A549 (cell line): ENCODE measurements around the gene CD46. TPM values are rescaled to one million over a fixed set of nuclear protein-coding genes. Genes with fewer than 3 reads are reported as not detected.

Experiments used
- ATAC-seq, 2 experiments: fragments of 200-7000 bp in 1 of 2; fragments of >200 bp in 1 of 2; cut with Nextera tagmentation in 1 of 2; cut with Tn5 transposase in 1 of 2; 3 replicates each; pipeline versions ENCODE4 v1.8.0 to v1.9.1; 2018 to 2020; ENCODE audit warnings: mild to moderate bottlenecking in 1 of 2, moderate library complexity in 1 of 2
- CTCF ChIA-PET: fragments of 300-600 bp; sonication (Branson Sonifier 250); formaldehyde crosslinking; extraction: SDS; loops from one replicate; lab custom pipeline; 2021; ENCODE audit warnings: antibody characterized with exemption, inconsistent platforms; lab: Yijun Ruan, JAX
- POLR2A ChIA-PET: fragments of 350-600 bp; formaldehyde crosslinking; extraction: SDS; loops from one replicate; lab custom pipeline; 2021; ENCODE audit warnings: antibody characterized with exemption, inconsistent platforms; lab: Yijun Ruan, JAX
- DNase-seq, 2 experiments: peaks; one replicate each; pipeline versions ENCODE4 v3.0.0 to v3.0.0-alpha.2; 2011 to 2016; ENCODE audit warnings: low read depth in 1 of 2, low spot score in 1 of 2
- FAIRE-seq: peaks from 2 replicates; lab custom pipeline; 2011; peaks lifted over from hg19 to GRCh38; lab: Jason Lieb, UNC
- H3K27ac ChIP-seq, 2 experiments: fragments of >200 bp; sonication (Bioruptor Twin); formaldehyde crosslinking; 3 replicates each; pipeline ENCODE4 v1.5.1; 2016 to 2017
- H3K4me1 ChIP-seq: fragments of >200 bp; sonication (Bioruptor Twin); formaldehyde crosslinking; 3 replicates; pipeline ENCODE4 v1.6.1; 2016
- H3K4me2 ChIP-seq: fragments of >200 bp; sonication (Bioruptor Twin); formaldehyde crosslinking; 3 replicates; pipeline ENCODE4 v1.6.1; 2016
- H3K4me3 ChIP-seq: fragments of >200 bp; sonication (Bioruptor Twin); formaldehyde crosslinking; 3 replicates; pipeline ENCODE4 v1.5.1; 2016
- H3K9me3 ChIP-seq: fragments of >200 bp; sonication (Bioruptor Twin); formaldehyde crosslinking; 3 replicates; pipeline ENCODE4 v1.6.1; 2016
- ATOH8 ChIP-seq: fragments of 250-450 bp; sonication (Bioruptor Pico); IDR thresholded peaks from 2 replicates; pipeline ENCODE4 v1.5.0; 2020; ENCODE audit warnings: low read depth, mild to moderate bottlenecking, moderate library complexity
- CBX2 ChIP-seq: fragments of 200-600 bp; sonication (generic); IDR thresholded peaks from 2 replicates; pipeline ENCODE4 v1.6.1; 2016; ENCODE audit warnings: low read depth, mild to moderate bottlenecking, borderline replicate concordance
- CEBPB ChIP-seq, 2 experiments: fragments of >200 bp in 1 of 2; sonication (Bioruptor Twin) in 1 of 2; formaldehyde crosslinking in 1 of 2; IDR thresholded peaks; 2 replicates each; pipeline ENCODE4 v1.6.1; 2012 to 2016
- CHD2 ChIP-seq: fragments of 150-350 bp; IDR thresholded peaks from 2 replicates; pipeline ENCODE4 v1.6.1; 2014; ENCODE audit warnings: low read length; ENCODE audit not compliant: partially characterized antibody
- CHD4 ChIP-seq: fragments of 200-600 bp; sonication (generic); IDR thresholded peaks from 2 replicates; pipeline ENCODE4 v1.6.1; 2016; ENCODE audit warnings: antibody characterized with exemption, mild to moderate bottlenecking, borderline replicate concordance
- ESRRA ChIP-seq: fragments of 150-350 bp; IDR thresholded peaks from 2 replicates; pipeline ENCODE4 v1.6.1; 2014; ENCODE audit warnings: mild to moderate bottlenecking, low read length, borderline replicate concordance
- FOSB ChIP-seq: fragments of 250-450 bp; sonication (Bioruptor Pico); IDR thresholded peaks from 2 replicates; pipeline ENCODE4 v1.5.0; 2020; ENCODE audit warnings: mild to moderate bottlenecking, moderate library complexity
- FOSL2 ChIP-seq, 2 experiments: fragments of 450-650 bp in 1 of 2; fragments of >200 bp in 1 of 2; sonication (Bioruptor Twin) in 1 of 2; formaldehyde crosslinking; IDR thresholded peaks; 2 replicates each; pipeline versions ENCODE4 v1.5.0 to v1.6.1; 2016 to 2020; ENCODE audit warnings: mild to moderate bottlenecking in 1 of 2, moderate library complexity in 1 of 2
- FOXS1 ChIP-seq: fragments of 250-450 bp; sonication (Bioruptor Pico); IDR thresholded peaks from 2 replicates; pipeline ENCODE4 v1.5.0; 2020; ENCODE audit warnings: mild to moderate bottlenecking, moderate library complexity
- GATA3 ChIP-seq: IDR thresholded peaks from 2 replicates; pipeline ENCODE4 v1.6.1; 2012; ENCODE audit warnings: borderline replicate concordance
- HOXB5 ChIP-seq: fragments of 250-450 bp; sonication (Bioruptor Pico); IDR thresholded peaks from 2 replicates; pipeline ENCODE4 v1.5.0; 2020; ENCODE audit warnings: mild to moderate bottlenecking, moderate library complexity
- KDM1A ChIP-seq: fragments of 200-600 bp; sonication (generic); IDR thresholded peaks from 2 replicates; pipeline ENCODE4 v1.6.1; 2016; ENCODE audit warnings: low read depth, mild to moderate bottlenecking
- MYC ChIP-seq: IDR thresholded peaks from 2 replicates; pipeline ENCODE4 v1.6.1; 2012; ENCODE audit warnings: mild to moderate bottlenecking, inconsistent platforms, low read length, improper control_type of control experiment, borderline replicate concordance
- NPAS2 ChIP-seq: fragments of 250-450 bp; sonication (Bioruptor Pico); IDR thresholded peaks from 2 replicates; pipeline ENCODE4 v1.8.0; 2022; ENCODE audit warnings: mild to moderate bottlenecking, moderate library complexity, borderline replicate concordance
- POLR2A ChIP-seq: IDR thresholded peaks from 2 replicates; pipeline ENCODE4 v1.6.1; 2012; ENCODE audit warnings: mild to moderate bottlenecking, low read length
- POLR2AphosphoS2 ChIP-seq: conservative IDR thresholded peaks from 2 replicates; pipeline ENCODE4 v1.6.1; 2012; ENCODE audit warnings: low read length, improper control_type of control experiment, inconsistent platforms
- RFX5 ChIP-seq: fragments of 450-650 bp; IDR thresholded peaks from 2 replicates; pipeline ENCODE4 v1.7.1; 2014; ENCODE audit warnings: antibody characterized with exemption, mild to moderate bottlenecking, moderate library complexity
- ZFP36 ChIP-seq: fragments of 450-650 bp; IDR thresholded peaks from 2 replicates; pipeline ENCODE4 v1.6.1; 2014; ENCODE audit warnings: borderline replicate concordance; ENCODE audit not compliant: partially characterized antibody
- ZSCAN20 ChIP-seq: fragments of 250-450 bp; sonication (Bioruptor Pico); IDR thresholded peaks from 2 replicates; pipeline ENCODE4 v1.8.0; 2022; ENCODE audit warnings: mild to moderate bottlenecking, moderate library complexity
- WGBS: methylation state at CpG from one replicate; pipeline ENCODE4 v1.1.6; 2017; ENCODE audit errors: missing lambda C conversion rate; 5-methylcytosine and 5-hydroxymethylcytosine counted together
- polyA plus RNA-seq, 4 experiments: library from polyadenylated mRNA; depleted of rRNA in 3 of 4; stranded (reverse); fragments of >200 nt; fragmentation: RNase III in 1 of 4; extraction: RNeasy Plus Mini Kit Qiagen cat#74134 plus additional on column Dnase treatment in 1 of 4; gene quantifications; 2 replicates in 3 of 4; 3 replicates in 1 of 4; pipeline ENCODE4 v1.2.3, GENCODE V29; 2011 to 2017
- TF ChIP-seq, protein P1 (sequence below): fragments of >200 bp; sonication (Bioruptor Twin); formaldehyde crosslinking; IDR thresholded peaks from 2 replicates; pipeline ENCODE4 v1.6.1; 2016
- TF ChIP-seq, protein P2 (sequence below): fragments of 450-650 bp; IDR thresholded peaks from 2 replicates; pipeline ENCODE4 v1.6.1; 2014; ENCODE audit warnings: antibody characterized with exemption

CD46 gene
- polyA plus RNA-seq, 2 of the 4 experiments (the other 2 are of a cell fraction), result 142 to 239 TPM

- H3K4me2 ChIP-seq, result no peak overlapping the region
- DNase-seq, result no peak
- 97% methylated on average over 7 of the region's 7 CpGs for WGBS
- no peaks in the 10 kb centered on the region for H3K9me3 ChIP-seq
- no peak for FAIRE-seq
- H3K4me3 ChIP-seq, result no peak overlapping the region
- ChIA-PET CTCF (interaction anchor here (1.4 to 16.6 kb wide), 4 partner anchors 11 to 146 kb away, joined by 5 to 260 read pairs (median 14); no protein-coding TSS in a partner anchor), POLR2A (no interaction called here)
- H3K27ac ChIP-seq, result no peak overlapping the region
- no peak for TF ChIP-seq ZSCAN20 (CRISPR knock-in tag)
- TF ChIP-seq CHD2, result no peak
- TF ChIP-seq FOSB (CRISPR knock-in tag), result no peak
- TF ChIP-seq CEBPB (IDR thresholded peaks at IDR 0.05), result no peak
- TF ChIP-seq ATOH8 (CRISPR knock-in tag), result no peak
- TF ChIP-seq, protein P1, sequence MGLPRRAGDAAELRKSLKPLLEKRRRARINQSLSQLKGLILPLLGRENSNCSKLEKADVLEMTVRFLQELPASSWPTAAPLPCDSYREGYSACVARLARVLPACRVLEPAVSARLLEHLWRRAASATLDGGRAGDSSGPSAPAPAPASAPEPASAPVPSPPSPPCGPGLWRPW, result no peak
- TF ChIP-seq ZFP36, result no peak
- no peak for TF ChIP-seq CHD4
- no peak for TF ChIP-seq POLR2AphosphoS2
- TF ChIP-seq NPAS2 (CRISPR knock-in tag), result no peak
- peaks cover 30% of the 10 kb centered on the region for H3K4me1 ChIP-seq
- no peak for ATAC-seq
Observed at GRCh38 chr1:207817166-207817565, 65.3 kb downstream of the CD46 start.

DNA sequence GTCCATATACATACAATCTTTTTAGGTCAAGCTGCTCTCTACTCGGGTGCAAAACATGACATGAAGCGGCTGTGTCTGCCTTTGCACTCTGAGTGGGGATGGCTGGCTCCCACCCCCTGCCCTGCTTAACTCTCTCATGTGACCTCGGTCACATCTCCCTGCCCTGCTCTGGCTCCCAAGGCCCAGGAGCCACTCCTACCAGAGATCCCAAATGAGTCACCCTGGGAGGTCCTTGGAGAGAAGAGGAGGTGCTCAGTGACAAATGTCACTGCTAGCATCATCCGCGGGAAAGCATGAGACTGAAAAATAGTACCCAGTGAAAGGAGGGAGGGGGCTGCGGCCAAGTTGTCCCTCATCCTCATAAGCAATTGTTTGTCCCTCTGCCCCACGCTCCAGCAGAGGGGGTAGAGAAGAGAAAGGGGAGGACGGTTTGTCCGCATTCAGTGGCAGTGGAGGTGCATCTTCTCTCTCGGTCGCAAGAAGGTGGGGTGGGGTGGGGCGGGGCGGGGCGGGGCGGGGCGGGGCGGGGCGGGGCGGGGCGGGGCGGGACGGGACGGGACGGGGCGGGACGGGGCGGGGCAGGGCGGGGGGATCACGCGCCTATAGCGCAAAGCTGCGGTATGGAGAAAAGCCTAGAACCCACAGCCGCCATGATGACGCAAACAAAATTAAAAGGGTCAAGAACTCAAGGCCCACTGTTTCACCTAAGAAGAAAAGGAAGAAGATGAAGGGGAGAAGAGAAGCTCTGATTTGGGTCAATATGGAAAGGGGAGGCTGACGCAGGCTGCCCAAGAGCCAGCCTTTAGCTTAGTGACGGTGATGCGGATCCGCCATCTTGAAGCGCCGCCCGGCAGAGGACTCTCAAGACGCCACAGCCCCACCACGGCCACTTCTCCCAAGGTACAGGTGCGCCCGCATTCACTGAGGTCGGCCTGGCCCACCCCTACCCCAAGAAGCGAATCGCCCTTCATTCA is 66.2 kb downstream of the CD46 start:
- POLR2A ChIA-PET, result interaction anchor here (1.3 kb wide), 1 partner anchor 80 kb away, joined by 4 read pairs; no protein-coding TSS in a partner anchor
- no peak for DNase-seq
- no peaks in the 10 kb centered on the region for H3K9me3 ChIP-seq
- CTCF ChIA-PET, result interaction anchor here (0.8 to 16.6 kb wide), 8 partner anchors 7 to 238 kb away, joined by 3 to 260 read pairs (median 6); no protein-coding TSS in a partner anchor
- TF ChIP-seq MYC (no peak), POLR2AphosphoS2 (no peak), KDM1A (no peak), HOXB5 (CRISPR knock-in tag) (no peak), FOXS1 (CRISPR knock-in tag) (no peak), GATA3 (no peak), POLR2A (no peak), ESRRA (no peak), CBX2 (no peak)
- TF ChIP-seq, protein P2, sequence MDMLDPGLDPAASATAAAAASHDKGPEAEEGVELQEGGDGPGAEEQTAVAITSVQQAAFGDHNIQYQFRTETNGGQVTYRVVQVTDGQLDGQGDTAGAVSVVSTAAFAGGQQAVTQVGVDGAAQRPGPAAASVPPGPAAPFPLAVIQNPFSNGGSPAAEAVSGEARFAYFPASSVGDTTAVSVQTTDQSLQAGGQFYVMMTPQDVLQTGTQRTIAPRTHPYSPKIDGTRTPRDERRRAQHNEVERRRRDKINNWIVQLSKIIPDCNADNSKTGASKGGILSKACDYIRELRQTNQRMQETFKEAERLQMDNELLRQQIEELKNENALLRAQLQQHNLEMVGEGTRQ, result no peak
- TF ChIP-seq, all 56 proteins: peak for 0
- peak overlapping the region; percentile 76 for H3K4me2 ChIP-seq
- FAIRE-seq (no peak), ATAC-seq (no peak)
- peak overlapping the region; percentile 46 to 73; a peak in 4 of 6 replicates for H3K27ac ChIP-seq
- WGBS, result 87% methylated on average over 30 of the region's 48 CpGs
- H3K4me1 ChIP-seq, result peaks cover 39% of the 10 kb centered on the region
- no peak overlapping the region for H3K4me3 ChIP-seq

DNA sequence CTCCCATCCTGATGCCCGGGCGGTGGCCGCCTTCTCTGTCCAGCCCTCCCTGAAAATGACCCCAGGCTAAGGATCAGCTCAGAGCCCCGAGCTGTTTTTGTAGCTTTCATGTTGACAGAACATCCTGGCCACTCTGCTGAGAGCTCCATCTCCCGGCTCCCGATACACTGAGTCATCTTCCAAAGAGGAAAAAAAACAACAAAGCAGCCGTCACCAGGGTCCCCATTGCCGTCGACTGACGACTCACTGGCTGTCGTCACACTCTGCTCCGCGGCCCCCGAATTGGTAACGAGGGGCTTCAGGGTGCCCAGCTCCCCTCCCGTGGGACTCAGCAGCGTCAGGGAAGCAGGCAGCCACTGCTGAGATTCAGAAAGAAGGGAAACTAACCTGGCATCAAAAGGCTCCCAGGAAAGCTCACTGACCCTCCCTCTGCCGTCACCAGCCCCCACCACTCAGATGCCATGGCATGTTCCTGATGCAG is 67.2 kb downstream of the CD46 start:
- Histone ChIP-seq H3K4me1 (peaks cover 44% of the 10 kb centered on the region), H3K4me3 (no peak overlapping the region), H3K27ac (peak overlapping the region; percentile 61 to 73; a peak in 4 of 6 replicates), H3K4me2 (peak overlapping the region; percentile 76), H3K9me3 (no peaks in the 10 kb centered on the region)
- ChIA-PET POLR2A (interaction anchor here (1.3 kb wide), 1 partner anchor 81 kb away, joined by 4 read pairs; no protein-coding TSS in a partner anchor), CTCF (interaction anchor here (0.8 to 16.6 kb wide), 8 partner anchors 8 to 239 kb away, joined by 3 to 260 read pairs (median 6); no protein-coding TSS in a partner anchor)
- WGBS, result 28% methylated on average over 18 of the region's 18 CpGs
- TF ChIP-seq RFX5 (no peak), FOSL2 (IDR thresholded peaks at IDR 0.05) (no peak), FOSL2 (CRISPR knock-in tag; IDR thresholded peaks at IDR 0.05) (peak; percentile 42; the same call in 1 of the 2 replicates)
- DNase-seq (peak; percentile 46 to 49), ATAC-seq (no peak), FAIRE-seq (no peak)
